Liver (tissue), 3 donors: ENCODE data around the gene AKR1C2.

Source experiments
- FOXA1 ChIP-seq: IDR thresholded peaks from 2 replicates; pipeline ENCODE4 v1.6.1; 2016; ENCODE audit warnings: antibody characterized with exemption
- RAD21 ChIP-seq, 2 donors: IDR thresholded peaks; 2 replicates each; pipeline ENCODE4 v1.6.1; 2016; ENCODE audit warnings: antibody characterized with exemption in 2 of 2, mild to moderate bottlenecking in 2 of 2
- SP1 ChIP-seq: IDR thresholded peaks from 2 replicates; pipeline ENCODE4 v1.6.1; 2018; ENCODE audit warnings: antibody characterized with exemption, mild to moderate bottlenecking
- TF ChIP-seq, protein P1 (sequence below): fragments of 150-350 bp; IDR thresholded peaks from 2 replicates; pipeline ENCODE4 v1.5.1; 2017; ENCODE audit warnings: improper control_type of control experiment, low read depth, low read length; ENCODE audit not compliant: missing input control
- donor health status: healthy.
- donor health status: healthy.

GRCh38 chr10:5042922-5043321 lies 39.3 kb upstream of the AKR1C2 start:
- TF ChIP-seq SP1 (no peak), RAD21 (IDR thresholded peaks at IDR 0.05) (no peak), FOXA1 (no peak)
- TF ChIP-seq, protein P1, sequence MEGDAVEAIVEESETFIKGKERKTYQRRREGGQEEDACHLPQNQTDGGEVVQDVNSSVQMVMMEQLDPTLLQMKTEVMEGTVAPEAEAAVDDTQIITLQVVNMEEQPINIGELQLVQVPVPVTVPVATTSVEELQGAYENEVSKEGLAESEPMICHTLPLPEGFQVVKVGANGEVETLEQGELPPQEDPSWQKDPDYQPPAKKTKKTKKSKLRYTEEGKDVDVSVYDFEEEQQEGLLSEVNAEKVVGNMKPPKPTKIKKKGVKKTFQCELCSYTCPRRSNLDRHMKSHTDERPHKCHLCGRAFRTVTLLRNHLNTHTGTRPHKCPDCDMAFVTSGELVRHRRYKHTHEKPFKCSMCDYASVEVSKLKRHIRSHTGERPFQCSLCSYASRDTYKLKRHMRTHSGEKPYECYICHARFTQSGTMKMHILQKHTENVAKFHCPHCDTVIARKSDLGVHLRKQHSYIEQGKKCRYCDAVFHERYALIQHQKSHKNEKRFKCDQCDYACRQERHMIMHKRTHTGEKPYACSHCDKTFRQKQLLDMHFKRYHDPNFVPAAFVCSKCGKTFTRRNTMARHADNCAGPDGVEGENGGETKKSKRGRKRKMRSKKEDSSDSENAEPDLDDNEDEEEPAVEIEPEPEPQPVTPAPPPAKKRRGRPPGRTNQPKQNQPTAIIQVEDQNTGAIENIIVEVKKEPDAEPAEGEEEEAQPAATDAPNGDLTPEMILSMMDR, result no peak
